Muscle of arm (tissue), 14 donors: ENCODE data around the gene PTER. TPM values are rescaled to one million over a fixed set of nuclear protein-coding genes. Genes with fewer than 3 reads are reported as not detected.
A peak's percentile ranks its signal among the peaks of the same experiment; 100 is the strongest.

ENCODE experiments used
- DNase-seq: peaks from one replicate; pipeline ENCODE4 v3.0.0-alpha.2; 2013
- long read RNA-seq, 11 donors: transcript quantifications; one replicate each; lab custom pipeline, GENCODE V29; 2026
- polyA plus RNA-seq, 12 donors: library from polyadenylated mRNA; unstranded; fragments of 120-200 nt; gene quantifications; one replicate each; pipeline ENCODE4 v1.2.1, GENCODE V29; 2013; ENCODE audit not compliant: insufficient read length in 12 of 12

The PTER gene, protein sequence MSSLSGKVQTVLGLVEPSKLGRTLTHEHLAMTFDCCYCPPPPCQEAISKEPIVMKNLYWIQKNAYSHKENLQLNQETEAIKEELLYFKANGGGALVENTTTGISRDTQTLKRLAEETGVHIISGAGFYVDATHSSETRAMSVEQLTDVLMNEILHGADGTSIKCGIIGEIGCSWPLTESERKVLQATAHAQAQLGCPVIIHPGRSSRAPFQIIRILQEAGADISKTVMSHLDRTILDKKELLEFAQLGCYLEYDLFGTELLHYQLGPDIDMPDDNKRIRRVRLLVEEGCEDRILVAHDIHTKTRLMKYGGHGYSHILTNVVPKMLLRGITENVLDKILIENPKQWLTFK
- 10 to 100 TPM in 3 of 12 donors, 1 to 10 TPM in 8, not detected in 1; 5.4 to 10.7 (median 7.7) TPM for polyA plus RNA-seq
- long read RNA-seq, donor 1 = 0 reads
- long read RNA-seq, donor 2, partial matches to known transcripts = 0 of 3 reads
- long read RNA-seq, donor 2, other reads (novel, unspliced or antisense) = 0 of 3 reads
- long read RNA-seq, donor 3, partial matches to known transcripts = 0 of 1 reads
- long read RNA-seq, donor 3, other reads (novel, unspliced or antisense) = 0 of 1 reads
- long read RNA-seq, donor 4 = 0 reads
- long read RNA-seq, donor 5 = 0 reads
- long read RNA-seq, donor 6 = 0 reads
- long read RNA-seq, donor 7 = 0 reads
- long read RNA-seq, donor 8 = 0 reads
- long read RNA-seq, donor 9, partial matches to known transcripts = 0 of 1 reads
- long read RNA-seq, donor 9, other reads (novel, unspliced or antisense) = 0 of 1 reads
- long read RNA-seq, donor 10 = 0 reads
- long read RNA-seq, donor 11 = 0 reads

DNA sequence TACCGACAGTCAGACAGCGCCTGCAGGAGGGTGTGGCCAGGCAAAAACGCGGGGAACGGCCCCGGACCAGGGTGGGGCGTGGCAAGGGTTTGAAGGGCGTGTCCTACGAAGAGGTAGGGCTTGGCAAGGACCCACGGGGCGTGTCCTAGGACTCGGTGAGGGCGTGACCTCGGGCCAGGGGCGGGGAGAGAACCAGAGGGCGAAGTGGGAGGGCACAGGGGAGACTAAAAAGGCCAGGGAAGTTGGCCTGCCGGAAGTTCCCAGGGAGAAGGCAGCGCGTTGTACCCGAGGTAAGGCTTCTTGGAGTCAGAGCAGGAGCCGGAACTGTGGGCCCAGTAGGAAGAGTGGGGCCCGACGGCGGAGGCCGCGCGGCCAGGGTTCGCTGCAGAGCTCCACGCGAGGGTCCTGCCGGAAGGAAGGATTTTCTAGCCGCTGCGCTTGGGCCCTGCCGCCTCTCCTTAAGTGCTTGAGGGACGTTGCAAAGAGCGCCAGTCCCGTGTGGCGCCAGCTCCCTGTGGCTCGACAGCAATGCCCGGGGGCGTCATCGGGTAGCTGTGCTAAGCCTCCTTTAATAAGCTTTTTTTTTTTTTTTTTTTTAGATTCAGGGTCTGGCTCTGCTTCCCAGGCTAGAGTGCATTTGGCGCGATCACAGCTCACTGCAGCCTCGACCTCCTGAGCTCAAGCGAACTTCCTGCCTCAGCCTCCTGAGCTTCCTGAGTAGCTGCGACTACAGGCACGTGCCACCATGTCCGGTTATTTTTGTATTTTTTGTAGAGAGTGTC, at the start of gene PTER:
Gene PTER, plus strand, starts transcription at position 253 of the 782 bp plus-strand sequence. CDS start 47,375 bp downstream, outside the sequence.
- DNase-seq = peak; percentile 88

DNA sequence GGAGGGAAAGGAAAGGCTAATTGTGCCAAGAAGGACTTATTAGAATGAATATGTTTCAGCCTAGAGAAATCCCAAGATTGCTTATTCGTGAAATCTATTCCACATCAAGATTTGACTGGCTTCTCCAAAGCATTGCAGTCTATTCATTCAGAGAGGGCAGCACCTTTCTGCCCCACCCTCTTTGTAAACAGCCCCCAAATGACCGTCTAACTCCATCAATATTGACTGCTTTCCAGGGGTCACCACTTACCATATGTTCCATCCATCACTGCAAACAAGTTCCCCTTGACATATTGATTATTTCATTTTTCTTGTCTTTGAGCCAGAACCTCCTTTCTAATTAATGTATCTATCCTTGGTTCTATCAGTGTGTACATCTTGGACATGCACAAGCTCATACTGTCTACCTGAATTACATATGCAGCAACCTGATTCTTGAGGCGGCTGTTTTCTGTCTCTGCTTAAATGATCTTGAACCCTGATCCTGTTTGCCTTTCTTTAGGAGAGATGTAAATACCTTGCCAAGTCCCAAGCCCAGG, 44.2 kb upstream of the PTER start:
- no peak for DNase-seq

DNA sequence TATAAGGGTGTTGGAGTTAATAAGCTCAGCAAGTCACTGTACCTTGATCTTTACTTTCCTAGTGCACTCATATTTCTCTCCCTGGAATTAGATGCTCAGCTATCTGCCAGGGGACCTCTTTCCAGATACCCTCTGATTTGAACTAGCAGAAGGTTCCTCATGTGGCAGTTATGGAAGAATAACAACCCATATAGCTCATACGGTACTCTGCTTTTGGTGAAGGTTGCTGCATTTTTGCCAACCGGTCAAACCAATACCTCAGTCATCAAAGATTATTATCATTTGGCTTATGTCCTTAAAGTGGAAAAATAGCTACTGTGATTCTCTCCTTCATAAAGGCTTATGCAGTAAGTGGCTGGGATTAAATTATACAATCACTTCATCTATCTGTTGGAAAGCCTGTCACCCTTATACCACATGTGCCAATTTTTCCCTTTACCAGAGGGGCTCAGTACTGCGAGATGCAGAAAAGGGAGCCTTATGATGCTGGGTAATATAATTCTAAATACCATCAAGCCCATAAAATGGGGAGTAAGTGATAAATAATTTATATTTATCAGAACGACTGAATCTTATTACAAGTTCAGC, 43.4 kb upstream of the PTER start:
- no peak for DNase-seq

DNA sequence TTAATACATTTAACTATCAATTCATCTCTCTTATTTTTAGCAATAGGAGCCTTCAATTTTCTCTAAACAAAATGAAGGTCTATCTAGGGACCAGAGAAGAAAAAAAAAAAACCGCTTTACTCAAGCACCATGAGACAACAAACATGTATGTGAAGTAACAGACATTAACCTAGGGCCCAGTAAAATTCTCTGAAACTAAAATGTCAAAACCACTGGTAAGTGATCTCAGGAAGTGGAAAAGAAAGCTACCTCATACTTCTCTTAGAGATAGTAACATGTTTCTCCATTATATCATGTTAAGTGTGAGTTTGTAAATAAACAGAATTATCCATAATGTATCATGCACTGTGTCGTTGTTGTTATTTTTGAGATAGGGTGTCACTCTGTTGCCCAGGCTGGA, 35.4 kb upstream of the PTER start:
- no peak for DNase-seq

DNA sequence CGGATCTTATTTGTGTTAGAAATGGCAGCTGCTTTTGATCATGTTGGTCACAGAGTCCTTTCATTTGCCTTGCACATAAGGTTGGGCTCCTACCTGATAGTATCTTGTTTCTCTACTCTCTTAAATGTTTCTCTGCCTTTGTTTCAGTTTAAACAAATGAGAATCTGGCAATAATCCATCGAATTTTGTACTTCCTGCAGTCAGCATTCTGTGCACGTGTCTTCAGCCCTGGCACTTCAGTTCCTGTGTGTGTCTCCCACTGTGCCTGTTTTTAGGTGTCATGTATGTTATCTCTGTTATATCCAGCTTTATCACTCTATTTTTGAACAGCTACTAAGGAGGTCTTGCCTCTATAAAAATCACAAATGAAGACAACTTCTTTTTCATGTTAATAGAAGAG, 28.4 kb upstream of the PTER start:
- DNase-seq = no peak

DNA sequence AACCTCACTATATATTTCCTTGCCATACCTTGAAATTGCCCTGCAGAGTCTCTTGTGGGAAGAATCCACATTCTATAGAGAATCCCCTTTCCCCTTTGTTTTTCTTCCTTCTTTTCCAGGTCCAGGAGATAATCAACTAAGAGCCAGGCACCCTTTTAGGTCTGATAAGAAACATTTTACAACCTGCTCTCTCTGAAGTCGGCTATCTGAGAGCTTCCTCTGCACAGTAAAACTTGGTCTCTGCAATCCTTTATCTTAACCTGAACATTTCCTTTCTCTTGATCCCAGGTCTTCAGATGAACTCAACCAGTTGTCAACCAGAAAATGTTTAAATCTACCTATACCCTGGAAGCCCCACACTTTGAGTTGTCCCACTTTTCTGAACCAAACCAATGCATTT, 19.5 kb upstream of the PTER start:
- no peak for DNase-seq

DNA sequence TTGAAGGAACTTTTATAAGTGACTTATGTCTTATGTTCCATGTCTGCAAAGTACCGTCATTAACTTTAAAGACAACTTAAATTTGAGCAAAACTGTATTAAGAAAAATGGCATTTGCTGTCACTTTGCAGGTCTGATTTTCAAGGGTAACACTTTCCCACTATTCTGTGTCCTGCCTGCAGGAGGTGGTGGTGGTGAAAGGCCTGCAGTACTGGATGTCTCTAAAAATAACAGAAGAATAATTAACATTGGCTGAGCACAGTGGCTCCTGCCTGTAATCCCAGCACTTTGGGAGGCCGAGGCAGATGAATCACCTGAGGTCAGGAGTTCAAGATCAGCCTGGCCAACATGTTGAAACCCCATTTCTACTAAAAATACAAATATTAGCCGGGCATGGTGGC, 13.2 kb upstream of the PTER start:
- no peak for DNase-seq

DNA sequence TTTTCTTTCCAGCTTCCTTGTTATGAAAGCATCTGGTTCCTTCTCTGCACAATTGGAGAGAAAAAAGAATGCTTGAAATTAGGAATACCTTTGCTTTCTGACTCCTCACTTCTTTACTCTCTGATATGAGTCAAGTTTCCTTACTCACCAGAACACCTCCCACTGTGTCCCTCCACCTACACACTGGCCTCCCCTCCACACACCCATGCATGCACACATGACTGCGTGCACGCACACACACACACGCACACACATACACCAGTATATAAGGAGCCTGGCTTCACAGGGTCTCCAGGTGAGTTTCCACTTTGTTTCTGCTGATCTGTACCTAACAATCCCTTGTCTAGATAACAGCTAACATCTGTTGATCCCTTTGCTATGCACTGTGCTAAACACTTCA, 11.4 kb upstream of the PTER start:
- no peak for DNase-seq

DNA sequence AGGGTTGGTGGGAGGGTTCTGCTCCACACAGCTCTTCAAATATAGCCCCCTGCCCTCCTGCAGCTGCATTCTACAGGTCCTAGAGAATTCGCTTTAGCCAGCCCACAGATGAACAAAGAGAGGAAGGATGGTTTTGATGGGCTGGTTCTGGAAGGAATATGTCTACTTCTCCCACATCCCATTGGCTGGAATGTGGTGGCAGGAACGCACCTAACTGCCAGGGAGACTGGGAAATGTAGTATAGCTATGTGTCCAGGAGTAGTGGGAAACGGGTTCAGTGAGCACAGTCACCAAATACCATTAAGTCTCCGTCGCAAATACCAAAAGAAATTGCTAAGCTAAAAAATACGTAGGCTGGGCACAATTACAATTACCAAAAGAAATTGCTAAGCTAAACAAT, 7.3 kb upstream of the PTER start:
- no peak for DNase-seq

DNA sequence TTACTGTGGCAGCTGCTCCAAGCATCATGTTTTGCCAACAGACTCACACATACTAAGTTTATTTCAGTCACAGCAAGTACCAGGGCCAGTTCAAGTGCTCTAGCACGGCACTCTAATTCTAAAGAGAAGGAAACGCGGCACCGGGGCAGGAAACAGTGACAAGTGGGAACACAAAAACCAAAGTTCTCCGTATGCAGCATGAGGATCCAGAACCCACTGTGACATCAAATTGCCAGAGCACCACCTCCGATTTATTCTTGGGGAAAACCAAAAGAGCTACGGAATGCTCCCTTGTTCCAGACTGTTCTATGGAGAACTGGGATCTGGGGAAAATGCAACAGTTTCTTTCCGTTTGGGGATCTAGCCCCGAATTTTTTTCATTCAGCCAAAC, 448 bp upstream of the PTER start:
- DNase-seq = no peak

DNA sequence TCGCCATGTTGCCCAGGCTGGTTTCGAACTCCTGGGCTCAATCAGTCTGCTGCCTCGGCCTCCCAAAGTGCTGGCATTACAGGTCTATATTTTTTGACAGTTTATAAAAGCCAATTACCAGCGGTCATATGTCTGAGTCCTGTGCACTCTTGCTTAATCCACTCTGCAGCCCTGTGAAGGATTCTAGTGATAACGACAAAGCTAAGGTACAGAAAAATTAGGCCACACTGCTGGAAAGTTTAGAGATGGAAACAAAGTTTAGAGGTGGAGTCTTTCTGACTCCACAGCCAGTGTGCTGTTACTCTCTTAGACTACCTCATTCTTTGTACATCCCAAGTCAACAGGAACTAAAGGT, 707 bp downstream of the PTER start:
- DNase-seq = no peak

DNA sequence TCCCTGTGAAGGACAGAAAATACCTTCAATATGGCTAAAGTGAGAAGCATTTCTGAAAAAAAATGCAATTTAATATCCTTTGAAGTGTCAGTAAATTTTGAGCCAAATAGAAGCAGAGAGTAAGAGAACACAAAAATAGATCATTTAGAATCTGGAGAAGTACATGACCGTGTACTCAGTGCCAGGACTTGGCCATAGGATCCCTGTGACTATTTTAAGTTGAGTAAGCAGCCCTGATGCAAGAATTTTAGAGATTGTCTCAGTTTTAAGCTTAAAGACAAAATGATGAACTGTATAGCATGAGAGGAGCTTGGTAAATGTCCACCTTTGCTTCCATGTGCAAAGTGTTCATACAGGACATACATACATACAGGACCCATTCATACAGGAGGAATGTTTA, 2.5 kb downstream of the PTER start:
- DNase-seq = no peak

DNA sequence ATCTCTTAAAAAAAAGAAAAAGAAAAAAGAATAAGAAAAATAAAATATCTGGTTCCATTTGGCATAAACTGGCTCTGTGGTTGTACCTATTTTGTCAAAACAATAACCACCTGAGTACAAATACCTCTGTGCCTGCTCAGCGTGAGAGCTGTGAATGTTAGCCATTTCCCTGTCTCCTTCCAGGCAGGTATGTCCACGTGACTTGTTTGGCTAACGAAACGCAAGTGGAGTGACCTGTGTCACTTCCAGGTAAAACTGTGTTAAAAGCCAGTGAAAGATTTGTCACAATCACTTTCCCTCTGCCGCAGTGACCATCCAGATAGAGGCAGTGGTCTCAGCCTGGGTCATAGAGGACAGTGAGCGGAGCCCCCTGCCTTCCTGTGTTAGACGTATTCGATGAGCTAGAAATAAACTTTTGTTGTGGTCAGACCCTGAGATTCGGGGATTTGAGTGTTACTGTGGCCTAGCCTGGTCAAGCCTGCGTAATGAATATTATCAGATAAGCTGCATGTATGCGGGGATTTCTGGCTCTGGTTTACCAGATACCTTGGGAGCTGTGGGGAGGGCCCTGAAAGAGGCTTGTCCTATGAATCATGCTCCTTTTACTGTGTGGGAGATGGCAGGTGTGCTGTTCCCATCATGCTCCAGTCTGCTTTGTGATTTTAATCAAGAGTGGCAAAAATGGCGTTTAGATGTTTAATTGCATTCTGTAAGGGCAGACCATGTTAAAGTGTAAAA, 3.8 kb downstream of the PTER start:
- DNase-seq = no peak

DNA sequence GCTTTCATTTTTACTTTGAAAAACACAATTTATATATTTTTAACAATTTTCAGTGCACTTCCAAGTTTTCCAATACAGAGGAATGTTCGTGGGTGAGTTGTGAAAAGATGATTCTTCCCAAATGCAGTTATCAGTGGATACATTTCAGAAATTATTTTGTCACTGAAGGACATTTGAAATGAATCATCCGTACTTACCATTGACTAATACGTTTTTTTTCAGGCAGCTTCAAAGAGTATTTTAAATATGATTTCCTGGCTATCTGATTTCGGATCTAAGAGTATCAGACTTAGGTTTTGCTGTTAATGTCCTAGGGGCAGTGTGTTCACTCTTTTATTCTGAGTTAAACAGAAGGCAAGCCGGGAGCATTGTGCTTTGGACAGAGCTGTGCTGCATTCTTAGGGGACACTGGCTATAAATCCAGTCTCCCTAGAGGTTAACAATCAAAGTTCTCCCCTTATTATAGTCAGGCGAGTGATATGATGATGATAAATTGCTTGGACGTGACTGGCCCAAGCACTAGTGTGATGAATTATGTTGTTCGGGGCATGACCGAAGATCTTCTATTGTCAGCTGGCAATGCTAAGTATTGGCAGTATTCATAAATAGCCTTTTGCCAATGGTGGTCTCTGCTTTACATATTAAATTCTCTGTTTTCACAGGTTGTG, 4.5 kb downstream of the PTER start:
- DNase-seq = no peak

DNA sequence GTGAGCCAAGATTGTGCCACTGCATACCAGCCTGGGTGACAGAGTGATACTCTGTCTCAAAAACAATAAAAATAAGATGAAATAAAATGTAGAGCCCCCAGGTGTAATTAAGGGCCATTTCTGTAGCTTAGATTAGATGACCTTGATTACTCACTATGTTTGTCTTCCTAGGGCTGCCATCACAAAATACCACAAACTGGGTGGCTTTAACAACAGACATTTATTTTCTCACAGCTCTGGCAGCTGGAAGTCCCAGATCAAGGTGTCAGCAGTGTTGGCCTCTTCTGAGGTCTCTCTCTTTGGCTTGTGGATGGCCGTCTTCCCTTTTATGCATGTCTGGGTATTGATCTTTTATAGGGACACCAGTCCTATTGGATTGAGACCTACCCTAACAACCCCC, 6.1 kb downstream of the PTER start:
- no peak for DNase-seq

DNA sequence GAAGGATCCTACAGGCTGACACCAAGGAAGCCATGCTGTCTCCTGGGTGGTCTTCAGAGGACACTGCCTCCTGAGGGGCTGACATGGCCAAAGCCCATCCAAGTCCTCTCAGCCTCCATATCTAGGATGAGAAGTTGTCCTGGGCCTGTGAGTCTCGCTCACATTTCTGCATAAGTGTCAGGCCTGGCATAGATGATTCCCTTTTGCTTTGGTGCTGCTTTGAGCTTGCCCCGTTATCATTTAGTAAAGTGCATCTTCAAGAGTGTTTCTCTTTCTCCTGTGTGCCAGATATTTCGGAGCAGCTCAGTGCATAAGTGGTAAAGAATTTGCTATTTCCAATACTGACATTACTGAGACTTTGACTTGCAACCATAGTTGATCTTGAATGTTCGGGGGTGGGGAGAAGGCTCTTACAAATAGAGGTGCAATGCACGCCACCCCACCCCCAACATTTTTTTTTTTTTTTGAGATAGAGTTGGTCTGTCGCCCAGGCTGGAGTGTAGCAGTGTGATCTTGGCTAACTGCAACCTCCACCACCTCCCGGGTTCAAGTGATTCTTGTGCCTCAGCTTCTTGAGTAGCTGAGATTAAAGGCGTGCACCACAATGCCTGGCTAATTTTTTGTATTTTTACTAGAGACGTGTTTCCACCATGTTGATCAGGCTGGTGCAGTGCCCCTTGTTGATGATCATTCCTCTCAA, 9.1 kb downstream of the PTER start:
- DNase-seq = no peak

DNA sequence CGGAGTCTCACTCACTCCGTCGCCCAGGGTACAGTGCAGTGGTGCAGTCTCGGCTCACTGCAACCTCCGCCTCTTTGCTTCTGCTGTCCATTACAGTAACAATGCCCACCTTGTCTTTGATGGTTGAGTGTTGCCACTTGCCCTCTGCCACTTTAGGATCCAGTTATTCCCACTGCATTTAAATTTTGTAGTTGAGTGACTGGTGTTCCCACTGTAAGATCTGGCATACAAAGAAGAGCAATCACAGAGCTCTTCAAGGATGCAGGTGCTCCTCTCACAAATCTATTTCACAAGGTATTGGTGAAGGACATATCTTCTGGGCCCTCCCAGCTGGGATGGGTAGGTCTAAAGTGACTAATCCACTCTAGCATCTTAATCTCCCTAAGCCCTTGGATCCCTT, 12.6 kb downstream of the PTER start:
- DNase-seq = no peak

DNA sequence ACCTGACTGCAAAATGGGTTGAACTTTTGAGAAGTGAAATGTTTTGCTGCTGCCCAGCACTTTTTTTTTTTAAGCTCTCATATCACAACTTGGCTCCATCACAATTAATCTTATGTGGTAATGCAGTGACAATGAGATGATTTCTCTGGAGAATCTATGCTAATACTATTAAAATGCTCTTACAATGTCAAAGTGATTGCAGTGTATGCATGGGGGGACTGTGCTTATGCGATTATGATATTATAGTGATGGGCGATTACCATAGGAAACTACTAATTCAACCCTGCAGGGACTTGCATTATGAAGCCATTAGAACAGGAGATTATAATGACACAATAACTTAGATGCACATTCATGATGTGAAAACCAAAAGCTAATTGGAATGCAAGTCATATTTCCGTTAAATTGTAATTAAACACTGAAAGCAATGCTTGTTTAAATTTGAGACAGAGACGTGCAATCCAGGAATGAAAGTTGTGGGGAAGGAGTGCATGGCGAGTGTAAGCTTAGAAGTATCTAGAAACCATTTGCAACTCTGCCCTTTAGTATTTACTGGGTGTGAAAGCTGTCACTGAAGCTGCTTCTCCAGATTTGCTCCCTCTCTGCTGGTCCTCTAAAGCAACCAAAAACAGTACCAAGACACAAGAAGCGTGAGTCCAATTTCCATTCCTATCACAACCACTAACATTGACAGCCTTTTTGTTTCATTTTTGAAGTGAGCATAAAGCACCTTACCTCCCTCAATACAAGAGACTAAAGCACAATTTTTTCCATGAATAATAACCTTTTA, 21.6 kb downstream of the PTER start:
- no peak for DNase-seq

DNA sequence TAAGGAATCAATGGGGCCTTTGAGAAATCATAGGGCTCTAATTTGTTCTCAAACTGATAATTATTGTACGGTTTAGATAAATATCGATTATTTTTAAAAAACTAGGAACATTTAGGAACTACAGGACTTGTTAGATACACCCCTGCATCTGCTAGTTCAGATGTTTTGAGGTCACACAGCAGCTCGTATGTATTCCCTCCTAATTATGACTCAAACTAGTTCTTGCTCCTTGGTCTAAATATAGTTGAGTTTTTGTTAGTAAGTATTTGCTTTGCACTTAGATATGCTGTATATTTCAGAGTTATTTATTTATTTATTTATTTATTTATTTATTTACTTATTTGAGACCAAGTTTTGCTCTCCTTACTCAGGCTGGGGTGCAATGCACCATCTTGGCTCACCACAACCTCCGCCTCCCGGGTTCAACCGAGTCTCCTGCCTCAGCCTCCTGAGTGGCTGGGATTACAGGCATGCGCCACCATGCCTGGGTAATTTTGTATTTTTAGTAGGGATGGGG, 22.7 kb downstream of the PTER start:
- no peak for DNase-seq
